Raji (cell line): Measurements from ENCODE around the gene PRKCH.

Experiments
- POLR2A ChIP-seq: IDR thresholded peaks from 2 replicates; pipeline ENCODE4 v1.6.1; 2011; ENCODE audit warnings: low read depth, low read length, control low read depth; ENCODE audit not compliant: insufficient read depth

Gene PRKCH

GRCh38 chr14:61326847-61327246 lies 5.5 kb downstream of the PRKCH start:
- TF ChIP-seq POLR2A: no peak

- TF ChIP-seq POLR2A: no peak
These were observed 7.4 kb downstream of the PRKCH start for GRCh38 chr14:61328626-61329262.

- no peak for TF ChIP-seq POLR2A
These were observed 8.2 kb downstream of the PRKCH start for GRCh38 chr14:61329478-61330051.

GRCh38 chr14:61330511-61330910 lies 9.1 kb downstream of the PRKCH start:
- TF ChIP-seq POLR2A: no peak

GRCh38 chr14:61331992-61332657 lies 10.7 kb downstream of the PRKCH start:
- TF ChIP-seq POLR2A: no peak

- no peak for TF ChIP-seq POLR2A
These were observed 11.3 kb downstream of the PRKCH start for GRCh38 chr14:61332658-61333029.

- TF ChIP-seq POLR2A: no peak
These were observed 11.7 kb downstream of the PRKCH start for GRCh38 chr14:61333087-61333486.

- TF ChIP-seq POLR2A: no peak
These were observed 12.9 kb downstream of the PRKCH start for GRCh38 chr14:61334197-61334701.

GRCh38 chr14:61335049-61335448 lies 13.7 kb downstream of the PRKCH start:
- no peak for TF ChIP-seq POLR2A

- TF ChIP-seq POLR2A: no peak
These were observed 14.4 kb downstream of the PRKCH start for GRCh38 chr14:61335671-61336275.

- TF ChIP-seq POLR2A: no peak
These were observed 16.5 kb downstream of the PRKCH start for GRCh38 chr14:61337893-61338292.

- TF ChIP-seq POLR2A: no peak
These were observed 17.1 kb downstream of the PRKCH start for GRCh38 chr14:61338457-61338856.

- no peak for TF ChIP-seq POLR2A
These were observed 20.2 kb downstream of the PRKCH start for GRCh38 chr14:61341275-61342206.

- TF ChIP-seq POLR2A: no peak
These were observed 21.1 kb downstream of the PRKCH start for GRCh38 chr14:61342486-61342885.

- TF ChIP-seq POLR2A: no peak
These were observed 21.6 kb downstream of the PRKCH start for GRCh38 chr14:61342932-61343331.

- TF ChIP-seq POLR2A: no peak
These were observed 22.1 kb downstream of the PRKCH start for GRCh38 chr14:61343471-61343870.

GRCh38 chr14:61343991-61344405 lies 22.6 kb downstream of the PRKCH start:
- no peak for TF ChIP-seq POLR2A
